ENCODE measurements around the gene SMC4. TPM values are rescaled to one million over a fixed set of nuclear protein-coding genes. Genes with fewer than 3 reads are reported as not detected.

The SMC4 gene
- total RNA-seq, 1 experiment from 2014 or later, result 144 TPM

- Mint-ChIP-seq H3K4me1 (no peaks in the 10 kb centered on the region), H3K27ac (no peak overlapping the region), H3K4me3 (no peak overlapping the region), H3K36me3 (peaks cover 20% of the 10 kb centered on the region), H3K27me3 (ENCODE audit: low read depth) (peaks cover 7% of the 10 kb centered on the region), H3K9me3 (peaks cover 23% of the 10 kb centered on the region)
- DNase-seq (ENCODE audit: low spot score), result no peak
- TF ChIP-seq OVOL2 (CRISPR knock-in tag; IDR thresholded peaks at IDR 0.05; ENCODE audit: borderline replicate concordance), result no peak
- TF ChIP-seq TEAD4 (CRISPR knock-in tag; IDR thresholded peaks at IDR 0.05), result no peak
- TF ChIP-seq SP1 (CRISPR knock-in tag; conservative IDR thresholded peaks at IDR 0.05), result no peak
- no peak for TF ChIP-seq HMGXB4 (CRISPR knock-in tag; IDR thresholded peaks at IDR 0.05)
- no peak for TF ChIP-seq GRHL2 (CRISPR knock-in tag; IDR thresholded peaks at IDR 0.05; ENCODE audit: insufficient replicate concordance, severe bottlenecking)
- TF ChIP-seq ZNF532 (CRISPR knock-in tag; IDR thresholded peaks at IDR 0.05; ENCODE audit: borderline replicate concordance), result no peak
- TF ChIP-seq NR3C1 (CRISPR knock-in tag; conservative IDR thresholded peaks at IDR 0.05; ENCODE audit: low read depth), result no peak
- no peak for TF ChIP-seq ZNF423 (CRISPR knock-in tag; IDR thresholded peaks at IDR 0.05)
- TF ChIP-seq USF1 (CRISPR knock-in tag; IDR thresholded peaks at IDR 0.05), result no peak
- ChIA-PET CTCF (no interaction called here), POLR2A (no interaction called here)
- ATAC-seq, result no peak
These were observed 70.7 kb downstream of the SMC4 start for GRCh38 chr3:160470181-160470580.

- H3K9me3 Mint-ChIP-seq, result peaks cover 23% of the 10 kb centered on the region
- CTCF ChIA-PET, result no interaction called here
- ATAC-seq, result no peak
These were observed 72.4 kb downstream of the SMC4 start for GRCh38 chr3:160471892-160472291.

More at GRCh38 chr3:160471892-160472291, 72.4 kb downstream of the SMC4 start:
- Mint-ChIP-seq H3K27me3 (ENCODE audit: low read depth) (peaks cover 7% of the 10 kb centered on the region), H3K27ac (no peak overlapping the region), H3K36me3 (peaks cover 20% of the 10 kb centered on the region), H3K4me1 (no peaks in the 10 kb centered on the region), H3K4me3 (no peak overlapping the region)
- no peak for DNase-seq (ENCODE audit: low spot score)
- POLR2A ChIA-PET, result no interaction called here
- TF ChIP-seq STAT6 (CRISPR knock-in tag; conservative IDR thresholded peaks at IDR 0.05; ENCODE audit: low read depth), result no peak
- TF ChIP-seq E2F1 (CRISPR knock-in tag; IDR thresholded peaks at IDR 0.05), result no peak
- no peak for TF ChIP-seq TEAD1 (CRISPR knock-in tag; IDR thresholded peaks at IDR 0.05)
- TF ChIP-seq NR3C1 (CRISPR knock-in tag; conservative IDR thresholded peaks at IDR 0.05; ENCODE audit: low read depth), result no peak
- TF ChIP-seq ZNF281 (CRISPR knock-in tag; IDR thresholded peaks at IDR 0.05), result no peak
- TF ChIP-seq ZNF396 (CRISPR knock-in tag; IDR thresholded peaks at IDR 0.05; ENCODE audit: borderline replicate concordance), result no peak
- TF ChIP-seq GTF2I (CRISPR knock-in tag; conservative IDR thresholded peaks at IDR 0.05), result no peak
- TF ChIP-seq FOXK1 (CRISPR knock-in tag; IDR thresholded peaks at IDR 0.05), result no peak
- TF ChIP-seq ZNF121 (CRISPR knock-in tag; IDR thresholded peaks at IDR 0.05), result no peak
- TF ChIP-seq ZSCAN18 (CRISPR knock-in tag; IDR thresholded peaks at IDR 0.05), result no peak
